Immature natural killer cell (primary cell): Measurements from ENCODE around the gene RAB3B. TPM values are rescaled to one million over a fixed set of nuclear protein-coding genes. Genes with fewer than 3 reads are reported as not detected.

Experiments used
- DNase-seq, 3 donors: peaks; one replicate each; pipeline ENCODE4 v3.0.0; 2022; ENCODE audit warnings: mixed read lengths in 1 of 3
- H3K27ac Mint-ChIP-seq, 6 donors: one replicate each; pipeline ENCODE4 v1.8.0; 2020; ENCODE audit warnings: mixed read lengths in 6 of 6, mild to moderate bottlenecking in 5 of 6, inconsistent platforms in 4 of 6, moderate library complexity in 3 of 6
- H3K27me3 Mint-ChIP-seq, 3 donors: one replicate each; pipeline ENCODE4 v1.8.0; 2020 to 2021; ENCODE audit warnings: low read depth in 3 of 3, mild to moderate bottlenecking in 3 of 3, mixed read lengths in 3 of 3, moderate library complexity in 3 of 3, inconsistent platforms in 1 of 3
- H3K36me3 Mint-ChIP-seq, 3 donors: one replicate each; pipeline ENCODE4 v1.8.0; 2020; ENCODE audit warnings: mixed read lengths in 3 of 3, inconsistent platforms in 2 of 3, mild to moderate bottlenecking in 2 of 3
- H3K4me1 Mint-ChIP-seq, 2 donors: one replicate each; pipeline ENCODE4 v1.8.0; 2020; ENCODE audit warnings: inconsistent platforms in 2 of 2, mild to moderate bottlenecking in 2 of 2, mixed read lengths in 2 of 2, moderate library complexity in 1 of 2
- H3K4me3 Mint-ChIP-seq, 5 donors: one replicate each; pipeline ENCODE4 v1.8.0; 2020; ENCODE audit warnings: mild to moderate bottlenecking in 5 of 5, mixed read lengths in 5 of 5, inconsistent platforms in 3 of 5, moderate library complexity in 3 of 5
- H3K9me3 Mint-ChIP-seq, 6 donors: one replicate each; pipeline ENCODE4 v1.8.0; 2020; ENCODE audit warnings: mild to moderate bottlenecking in 6 of 6, mixed read lengths in 6 of 6, inconsistent platforms in 4 of 6, moderate library complexity in 3 of 6
- polyA plus RNA-seq, 3 donors: library from polyadenylated mRNA; unstranded; fragments of 300-500 nt; fragmentation: Illumina TruSeq; gene quantifications; one replicate each; pipeline ENCODE4 v1.2.3, GENCODE V29; 2021

The RAB3B gene
- polyA plus RNA-seq, 3 donors from 2014 or later: not detected

DNA sequence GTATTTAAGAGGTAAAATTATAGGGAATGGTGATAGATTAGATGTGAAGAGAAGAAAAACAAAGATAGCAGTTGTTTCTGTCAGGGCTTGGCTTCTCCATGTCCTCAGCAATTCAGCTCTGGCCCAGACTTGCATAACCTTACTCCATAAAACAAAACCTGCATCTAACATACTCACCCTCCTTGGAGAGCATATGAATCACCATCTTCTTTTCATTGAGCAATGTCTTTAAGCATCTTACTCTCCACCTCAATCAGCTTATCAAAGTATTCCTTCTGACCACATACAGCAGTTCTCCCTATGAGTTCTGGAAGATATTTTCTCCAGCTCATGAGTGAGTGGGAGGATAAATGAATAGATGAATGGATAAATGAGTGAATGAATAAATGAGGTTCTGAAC lies 49.0 kb downstream of the RAB3B start:
- Mint-ChIP-seq H3K4me3 (no peak overlapping the region), H3K36me3 (no peaks in the 10 kb centered on the region), H3K9me3 (peaks cover 0 to 8% (median 2%) of the 10 kb centered on the region in 6 donors), H3K4me1 (no peaks in the 10 kb centered on the region), H3K27ac (no peak overlapping the region), H3K27me3 (peaks cover 1 to 4% (median 2%) of the 10 kb centered on the region in 3 donors)
- no peak for DNase-seq

DNA sequence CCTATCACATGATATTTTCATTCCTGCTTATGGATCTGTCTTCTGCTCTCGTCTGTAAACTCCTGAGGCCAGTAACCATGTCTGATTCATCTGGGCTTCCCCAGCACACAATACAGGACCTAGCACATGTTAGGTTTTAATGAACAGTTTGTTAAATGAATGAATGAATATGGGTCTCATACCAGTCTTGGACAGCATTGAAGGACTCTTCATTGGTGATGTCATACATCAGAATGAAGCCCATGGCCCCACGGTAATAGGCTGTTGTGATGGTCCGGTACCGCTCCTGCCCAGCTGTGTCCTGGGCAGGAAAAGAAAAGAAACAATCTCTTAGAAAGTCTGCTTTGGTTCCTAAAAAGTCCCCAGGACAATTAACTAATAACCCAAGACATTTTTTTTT lies 53.4 kb downstream of the RAB3B start:
- H3K27ac Mint-ChIP-seq: no peak overlapping the region
- H3K27me3 Mint-ChIP-seq: peaks cover 1 to 2% (median 2%) of the 10 kb centered on the region in 3 donors

DNA sequence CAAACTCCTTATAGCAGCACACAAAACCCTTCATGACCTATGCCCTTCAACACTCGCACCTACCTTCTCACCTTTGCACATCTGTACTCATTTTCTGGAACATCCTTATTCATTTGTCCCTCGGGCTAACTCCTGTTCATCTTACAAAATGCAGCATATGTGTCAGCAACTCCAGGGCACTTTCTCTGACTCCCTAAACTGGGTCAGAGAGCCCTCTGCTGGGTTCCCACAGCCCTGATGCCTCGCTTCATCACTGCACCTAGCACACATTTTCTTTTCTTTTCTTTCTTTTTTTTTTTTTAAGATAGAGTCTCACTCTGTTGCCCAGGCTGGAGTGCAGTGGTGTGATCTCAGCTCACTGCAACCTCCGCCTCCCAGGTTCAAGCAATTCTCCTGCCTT lies 54.0 kb downstream of the RAB3B start:
- Mint-ChIP-seq H3K36me3 (no peaks in the 10 kb centered on the region), H3K27ac (no peak overlapping the region), H3K4me3 (no peak overlapping the region), H3K9me3 (peaks cover 0 to 4% (median 0%) of the 10 kb centered on the region in 6 donors), H3K27me3 (peaks cover 2 to 3% (median 2%) of the 10 kb centered on the region in 3 donors), H3K4me1 (no peaks in the 10 kb centered on the region)
- no peak for DNase-seq

More for the DNA sequence above, 53.4 kb downstream of the RAB3B start:
- Mint-ChIP-seq H3K4me3 (no peak overlapping the region), H3K4me1 (no peaks in the 10 kb centered on the region), H3K36me3 (no peaks in the 10 kb centered on the region), H3K9me3 (peaks cover 0 to 7% (median 2%) of the 10 kb centered on the region in 6 donors)
- DNase-seq: no peak

DNA sequence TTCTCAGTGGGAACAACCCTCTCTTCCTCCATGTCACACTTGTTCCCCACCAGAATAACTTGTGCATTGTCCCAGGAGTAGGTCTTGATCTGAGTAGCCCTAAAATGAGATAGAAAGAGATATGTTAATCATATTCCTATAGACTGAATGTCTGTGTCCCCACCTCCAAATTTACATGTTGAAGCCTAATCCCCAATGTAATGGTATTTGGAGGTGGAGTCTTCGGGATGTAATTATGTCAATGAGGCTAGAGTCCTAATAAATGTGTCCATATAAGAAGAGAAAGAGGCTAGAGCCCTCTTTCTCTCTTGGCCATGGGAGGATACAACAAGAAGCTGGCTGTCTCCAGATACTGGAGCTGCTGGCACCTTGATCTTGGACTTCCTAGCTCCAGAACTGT lies 57.2 kb downstream of the RAB3B start:
- H3K27me3 Mint-ChIP-seq: peaks cover 2 to 3% (median 3%) of the 10 kb centered on the region in 3 donors
- H3K9me3 Mint-ChIP-seq: no peaks in the 10 kb centered on the region
- no peak overlapping the region for H3K27ac Mint-ChIP-seq
- no peaks in the 10 kb centered on the region for H3K4me1 Mint-ChIP-seq
- no peak overlapping the region for H3K4me3 Mint-ChIP-seq
- no peaks in the 10 kb centered on the region for H3K36me3 Mint-ChIP-seq
- no peak for DNase-seq

DNA sequence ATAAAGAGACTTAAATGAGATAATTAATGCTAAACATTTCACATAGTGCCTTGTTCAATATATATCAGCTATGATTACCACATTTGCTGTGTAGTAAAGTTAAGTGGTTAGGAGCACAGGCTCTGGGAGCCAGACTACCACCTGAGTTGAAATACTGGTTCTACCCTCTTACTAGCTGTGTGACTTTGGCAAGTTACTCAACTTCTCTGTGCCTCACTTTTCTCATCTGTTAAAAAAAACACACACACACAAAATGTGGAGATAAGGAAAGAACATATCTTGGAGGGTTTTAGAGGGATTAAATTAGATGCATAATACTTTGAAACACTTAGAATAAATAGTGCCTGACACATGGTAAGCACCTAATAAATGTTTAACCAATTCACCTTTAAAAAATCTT lies 60.2 kb downstream of the RAB3B start:
- Mint-ChIP-seq H3K4me3 (no peak overlapping the region), H3K36me3 (no peaks in the 10 kb centered on the region), H3K9me3 (no peaks in the 10 kb centered on the region), H3K27me3 (peaks cover 1 to 5% (median 3%) of the 10 kb centered on the region in 3 donors), H3K4me1 (no peaks in the 10 kb centered on the region), H3K27ac (no peak overlapping the region)
- no peak for DNase-seq

DNA sequence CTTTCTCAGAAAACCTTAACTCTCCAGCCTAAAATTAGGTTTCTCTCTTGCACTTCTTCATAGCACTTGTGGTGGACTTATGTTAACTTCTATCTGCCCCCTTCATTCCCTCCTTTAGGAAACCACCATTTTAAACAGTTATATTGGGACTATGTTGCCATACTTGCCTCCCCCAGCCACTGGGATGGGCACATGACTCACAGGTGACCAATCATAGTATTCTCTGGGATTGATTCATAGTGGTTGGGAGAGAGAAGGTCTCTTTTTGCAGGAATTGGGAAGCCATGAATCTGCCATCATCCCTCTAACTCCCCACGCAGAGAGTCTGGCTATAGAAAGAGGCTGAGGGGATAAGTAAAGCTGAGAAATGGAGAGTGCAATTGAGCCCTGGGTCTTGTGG lies 61.6 kb downstream of the RAB3B start:
- H3K36me3 Mint-ChIP-seq: no peaks in the 10 kb centered on the region
- peaks cover 1 to 5% (median 3%) of the 10 kb centered on the region in 3 donors for H3K27me3 Mint-ChIP-seq
- no peaks in the 10 kb centered on the region for H3K9me3 Mint-ChIP-seq
- H3K4me1 Mint-ChIP-seq: no peaks in the 10 kb centered on the region
- no peak overlapping the region for H3K4me3 Mint-ChIP-seq
- no peak for DNase-seq
- no peak overlapping the region for H3K27ac Mint-ChIP-seq

DNA sequence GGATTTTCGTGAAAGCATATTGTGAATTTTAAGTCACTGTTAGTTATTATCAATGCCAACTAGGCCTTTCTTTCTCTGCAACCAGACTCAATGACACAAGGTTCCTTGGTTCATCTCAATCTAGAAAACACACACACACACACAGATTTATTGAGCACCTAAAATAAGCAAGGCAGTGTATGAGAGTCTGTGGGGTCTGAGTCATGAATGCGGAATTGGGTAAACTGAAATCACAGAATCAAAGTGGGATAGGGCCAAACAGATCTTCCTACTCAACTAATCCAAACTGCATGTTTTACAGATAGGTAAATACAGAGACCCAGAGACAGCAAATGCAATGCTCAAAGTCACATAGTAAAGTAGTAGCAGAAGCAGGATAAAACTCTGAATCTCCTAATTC lies 63.5 kb downstream of the RAB3B start:
- DNase-seq: no peak
- Mint-ChIP-seq H3K4me3 (no peak overlapping the region), H3K27me3 (peaks cover 2 to 5% (median 3%) of the 10 kb centered on the region in 3 donors), H3K27ac (no peak overlapping the region), H3K4me1 (no peaks in the 10 kb centered on the region), H3K9me3 (no peaks in the 10 kb centered on the region), H3K36me3 (no peaks in the 10 kb centered on the region)

DNA sequence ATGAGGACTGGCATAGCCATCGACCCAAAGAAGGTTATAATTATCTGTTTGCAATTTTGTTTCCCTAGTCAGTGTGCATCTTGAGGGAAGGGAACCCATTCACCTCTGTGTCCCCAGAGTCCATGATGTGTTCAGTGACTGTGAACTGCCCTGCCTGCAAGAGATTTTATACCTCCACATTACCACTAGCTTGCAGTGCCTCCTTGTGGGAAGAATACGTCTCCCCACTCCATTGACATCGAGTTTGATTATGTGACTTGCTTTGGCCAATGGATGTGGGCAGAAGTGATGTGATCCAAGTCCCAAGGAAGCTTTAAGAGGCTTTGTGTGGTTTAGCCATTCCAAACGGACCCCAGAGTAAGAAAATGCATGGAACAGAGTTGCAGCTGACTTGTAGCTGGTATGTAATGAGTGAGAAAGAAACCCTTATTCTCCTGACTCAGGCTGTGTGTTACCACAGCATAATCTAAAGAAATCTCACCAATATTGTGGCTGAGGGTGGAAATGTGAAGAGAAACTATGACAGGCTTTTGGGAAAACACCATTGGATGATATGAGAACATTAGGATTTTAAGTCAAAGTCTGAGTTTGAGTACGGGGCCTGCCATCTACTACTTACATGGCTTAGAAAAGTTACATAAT lies 64.2 kb downstream of the RAB3B start:
- no peaks in the 10 kb centered on the region for H3K4me1 Mint-ChIP-seq
- H3K4me3 Mint-ChIP-seq: no peak overlapping the region
- no peaks in the 10 kb centered on the region for H3K9me3 Mint-ChIP-seq
- H3K27ac Mint-ChIP-seq: no peak overlapping the region
- no peaks in the 10 kb centered on the region for H3K36me3 Mint-ChIP-seq
- no peak for DNase-seq
- H3K27me3 Mint-ChIP-seq: peaks cover 2 to 5% (median 4%) of the 10 kb centered on the region in 3 donors

DNA sequence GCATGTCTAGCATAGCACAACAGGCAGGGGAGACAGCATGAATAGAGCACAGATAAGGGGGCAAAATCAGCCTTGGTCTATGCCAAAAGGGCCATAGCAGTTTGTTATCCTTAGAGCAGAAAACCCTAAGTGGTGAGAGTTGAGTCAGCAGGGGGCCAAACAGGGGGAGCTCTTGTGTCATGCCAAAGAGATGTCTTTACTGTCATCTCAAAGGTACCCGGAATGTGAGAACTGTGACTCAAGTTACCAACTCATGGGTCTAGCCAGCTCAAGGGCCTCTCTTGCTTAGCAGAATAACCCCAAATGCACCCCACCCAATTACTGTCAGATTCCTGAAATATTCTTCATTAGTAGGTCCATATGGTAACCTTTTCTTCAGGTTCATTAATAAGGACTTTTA lies 66.0 kb downstream of the RAB3B start:
- Mint-ChIP-seq H3K4me3 (no peak overlapping the region), H3K4me1 (no peaks in the 10 kb centered on the region), H3K36me3 (no peaks in the 10 kb centered on the region), H3K27ac (no peak overlapping the region), H3K9me3 (no peaks in the 10 kb centered on the region), H3K27me3 (peaks cover 2 to 9% (median 6%) of the 10 kb centered on the region in 3 donors)
- DNase-seq: no peak

DNA sequence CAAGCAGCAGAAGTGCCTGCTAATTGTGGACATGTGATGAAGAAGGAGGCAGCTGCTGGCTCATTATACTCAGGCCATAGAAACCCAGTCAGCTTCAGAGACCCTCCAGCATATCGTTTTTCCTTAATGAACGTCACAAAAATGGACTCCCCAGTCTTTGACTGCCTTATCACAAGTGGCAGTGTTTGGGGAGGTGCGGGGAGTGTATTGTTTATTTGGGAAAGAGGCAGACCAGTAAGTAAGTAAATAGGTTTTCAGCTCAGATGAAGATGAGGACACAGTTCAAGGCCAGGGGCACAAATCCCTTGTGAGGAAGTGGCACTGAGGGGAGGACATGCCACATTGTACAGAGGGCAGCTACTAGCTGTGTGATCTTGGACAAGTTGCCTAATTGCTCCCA lies 68.5 kb downstream of the RAB3B start:
- no peak for DNase-seq
- H3K36me3 Mint-ChIP-seq: no peaks in the 10 kb centered on the region

DNA sequence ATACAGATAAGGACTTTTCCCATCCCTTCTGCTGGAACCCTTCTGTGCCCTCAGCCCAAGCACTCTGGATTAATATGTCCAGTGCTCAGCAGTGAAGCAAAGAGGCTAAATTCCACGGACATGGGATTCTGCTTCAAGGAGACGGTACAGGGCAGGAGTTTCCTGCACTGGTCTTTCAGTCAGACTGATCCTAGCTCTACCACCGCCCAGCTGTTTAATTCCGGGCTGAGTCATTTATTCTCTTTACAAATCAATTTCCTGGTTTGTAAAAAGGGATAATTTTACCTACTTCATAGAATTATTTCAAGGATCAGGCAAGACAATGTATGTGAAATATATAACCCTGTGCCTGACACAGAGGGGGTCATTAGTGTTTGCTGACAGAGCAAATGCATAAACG lies 70.4 kb downstream of the RAB3B start:
- Mint-ChIP-seq H3K27me3 (peaks cover 4 to 9% (median 8%) of the 10 kb centered on the region in 3 donors), H3K36me3 (no peaks in the 10 kb centered on the region), H3K4me1 (no peaks in the 10 kb centered on the region), H3K9me3 (no peaks in the 10 kb centered on the region), H3K4me3 (no peak overlapping the region), H3K27ac (no peak overlapping the region)
- no peak for DNase-seq

More for the DNA sequence above, 68.5 kb downstream of the RAB3B start:
- no peaks in the 10 kb centered on the region for H3K4me1 Mint-ChIP-seq
- H3K27ac Mint-ChIP-seq: no peak overlapping the region
- H3K4me3 Mint-ChIP-seq: no peak overlapping the region
- H3K9me3 Mint-ChIP-seq: no peaks in the 10 kb centered on the region
- H3K27me3 Mint-ChIP-seq: peaks cover 6 to 9% (median 7%) of the 10 kb centered on the region in 3 donors

DNA sequence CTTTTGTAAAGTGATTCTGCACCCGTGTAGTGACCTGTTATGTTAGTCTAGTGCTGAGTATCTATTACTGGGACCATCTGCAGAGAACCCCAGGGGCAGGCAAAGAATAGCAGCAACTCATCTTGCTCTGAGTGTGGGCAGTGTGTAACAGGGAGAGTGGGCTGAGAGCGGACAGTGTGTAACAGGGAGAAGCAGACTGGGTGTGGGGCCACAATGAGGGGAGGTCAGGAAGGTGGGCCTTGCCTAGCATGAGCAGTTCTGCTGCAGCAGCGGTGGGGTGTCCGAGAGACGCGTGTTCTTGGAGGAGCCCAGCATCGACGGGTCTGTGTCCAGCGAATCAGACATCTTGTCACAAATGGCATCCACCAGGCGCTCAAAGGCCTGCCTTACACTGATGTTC lies 70.8 kb downstream of the RAB3B start:
- Mint-ChIP-seq H3K27me3 (peaks cover 4 to 9% (median 8%) of the 10 kb centered on the region in 3 donors), H3K4me1 (no peaks in the 10 kb centered on the region), H3K4me3 (no peak overlapping the region), H3K27ac (no peak overlapping the region), H3K36me3 (no peaks in the 10 kb centered on the region), H3K9me3 (no peaks in the 10 kb centered on the region)
- no peak for DNase-seq

DNA sequence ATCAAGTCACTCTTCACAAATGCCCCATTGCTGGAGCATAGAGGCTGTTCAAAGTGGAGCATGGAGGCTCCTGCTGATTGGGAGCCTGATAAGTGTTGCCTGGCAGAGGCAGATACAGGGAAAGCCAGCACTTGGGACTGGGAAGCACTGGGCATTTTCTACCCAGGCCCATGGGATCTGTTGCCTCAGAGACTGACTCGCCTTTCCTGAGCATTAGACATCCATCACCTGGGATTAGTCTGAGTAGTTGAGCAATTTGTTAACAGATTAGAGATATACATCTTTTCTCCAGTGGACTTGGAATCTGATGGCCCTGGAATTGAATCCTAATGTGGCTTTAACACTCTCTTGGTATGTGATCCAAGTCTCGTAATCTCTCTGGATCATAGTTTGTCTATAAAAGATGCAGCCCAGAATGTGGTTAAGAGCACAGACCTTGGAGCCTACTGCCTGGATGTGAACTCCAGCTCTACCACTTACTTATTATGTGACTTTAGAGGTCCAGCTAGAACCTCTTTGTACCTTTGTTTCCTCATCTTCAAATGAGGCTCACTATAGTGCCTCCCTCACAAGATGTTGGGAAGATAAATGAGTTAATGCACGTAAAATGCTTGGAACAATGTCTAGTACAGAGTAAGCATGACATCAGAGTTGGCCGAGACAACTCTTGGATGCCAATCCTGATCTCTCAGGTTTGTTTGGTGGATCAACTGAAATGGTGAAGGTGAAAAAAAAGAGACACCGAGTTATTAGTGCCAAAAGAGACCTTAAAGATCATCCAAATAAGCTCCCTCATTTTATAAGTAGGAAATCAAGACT lies 73.7 kb downstream of the RAB3B start:
- Mint-ChIP-seq H3K9me3 (no peaks in the 10 kb centered on the region), H3K27me3 (peaks cover 4 to 10% (median 6%) of the 10 kb centered on the region in 3 donors), H3K27ac (no peak overlapping the region), H3K4me3 (no peak overlapping the region), H3K4me1 (no peaks in the 10 kb centered on the region), H3K36me3 (no peaks in the 10 kb centered on the region)
- no peak for DNase-seq

DNA sequence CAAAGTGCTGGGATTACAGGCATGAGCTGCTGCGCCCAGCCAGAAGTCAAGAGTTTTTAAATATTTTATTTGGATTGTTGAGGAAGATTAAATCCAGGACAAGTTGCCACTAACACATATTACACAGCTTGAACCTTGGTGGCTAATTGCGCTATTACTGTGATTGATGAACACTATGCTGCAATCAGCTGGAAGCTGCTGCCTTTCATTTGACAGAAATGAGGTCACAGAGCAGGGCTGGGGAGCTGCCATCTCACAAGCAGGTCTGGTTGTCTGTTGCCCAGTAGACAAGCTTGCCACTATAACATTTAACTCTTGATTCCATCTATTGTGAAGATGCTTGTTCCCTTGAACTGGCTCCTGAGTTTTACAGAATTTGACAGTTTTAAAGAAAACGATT lies 74.5 kb downstream of the RAB3B start:
- no peaks in the 10 kb centered on the region for H3K9me3 Mint-ChIP-seq
- no peaks in the 10 kb centered on the region for H3K36me3 Mint-ChIP-seq
- no peak overlapping the region for H3K4me3 Mint-ChIP-seq
- no peaks in the 10 kb centered on the region for H3K4me1 Mint-ChIP-seq
- no peak overlapping the region for H3K27ac Mint-ChIP-seq
- DNase-seq: no peak
- H3K27me3 Mint-ChIP-seq: peaks cover 4 to 10% (median 4%) of the 10 kb centered on the region in 3 donors
